Esophagus muscularis mucosa (tissue), 4 donors: ENCODE measurements around the gene LAMA5.

Experiments used
- CTCF ChIP-seq, 3 experiments: fragments of 200-600 bp in 2 of 3; fragments of 450-650 bp in 1 of 3; sonication (generic) in 2 of 3; IDR thresholded peaks; one replicate each; pipeline ENCODE4 v1.5.1; 2017 to 2019; ENCODE audit warnings: antibody characterized with exemption in 3 of 3, mild to moderate bottlenecking in 2 of 3, moderate library complexity in 1 of 3
- EP300 ChIP-seq: sonication (generic); formaldehyde crosslinking; IDR thresholded peaks from one replicate; pipeline ENCODE4 v1.6.1; 2017; ENCODE audit warnings: antibody characterized with exemption
- POLR2A ChIP-seq: fragments of 450-650 bp; IDR thresholded peaks from one replicate; pipeline ENCODE4 v1.6.1; 2017; ENCODE audit warnings: antibody characterized with exemption, moderate library complexity, mild to moderate bottlenecking, low read depth

DNA sequence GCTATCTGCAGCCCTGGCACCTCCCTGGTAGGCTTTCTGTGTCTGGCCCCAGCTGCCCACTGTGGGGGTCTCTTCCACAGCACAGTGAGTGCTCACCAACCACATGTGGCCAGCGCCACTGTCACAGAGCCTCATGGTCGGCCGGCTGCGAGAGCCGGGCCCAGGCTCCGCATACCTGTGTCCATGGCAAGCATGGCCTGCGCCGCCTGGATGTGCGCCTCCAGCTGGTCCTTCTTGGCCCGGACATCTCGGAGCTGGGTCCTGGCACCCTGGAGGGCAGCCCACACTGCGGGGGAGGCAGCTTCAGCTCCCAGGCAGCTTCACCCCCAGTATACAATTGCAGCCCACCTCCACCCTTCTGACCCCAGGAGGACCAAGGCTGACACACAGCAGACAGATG is 51.3 kb downstream of the LAMA5 start:
- no peak for TF ChIP-seq CTCF (IDR thresholded peaks at IDR 0.05)
- no peak for TF ChIP-seq EP300
- no peak for TF ChIP-seq POLR2A
